GM19328 (cell line): Measurements from ENCODE around the gene CTNNA1.
"Not testable (repeated sequence)": the region's sequence is repeated elsewhere in the genome, so short reads cannot be mapped to it uniquely, and the experiment has no call there.

Experiments used
- ATAC-seq: cut with Tn5 transposase; IDR thresholded peaks from one replicate; pipeline ENCODE4 v1.9.1; 2021; ENCODE audit warnings: mild to moderate bottlenecking, moderate library complexity; ENCODE audit not compliant: unreplicated experiment

Gene CTNNA1

GRCh38 chr5:138725153-138725817, 27.9 kb upstream of the CTNNA1 start:
- ATAC-seq = no peak

- ATAC-seq = no peak
These were observed 27.3 kb upstream of the CTNNA1 start for GRCh38 chr5:138725818-138726416.

GRCh38 chr5:138726848-138727247, 26.4 kb upstream of the CTNNA1 start:
- no peak for ATAC-seq

GRCh38 chr5:138730496-138730895, 22.7 kb upstream of the CTNNA1 start:
- not testable (repeated sequence) for ATAC-seq

GRCh38 chr5:138732466-138732865, 20.8 kb upstream of the CTNNA1 start:
- no peak for ATAC-seq

- ATAC-seq = no peak
These were observed 20.3 kb upstream of the CTNNA1 start for GRCh38 chr5:138732933-138733332.

- no peak for ATAC-seq
These were observed 19.7 kb upstream of the CTNNA1 start for GRCh38 chr5:138733509-138733908.

GRCh38 chr5:138736293-138736692, 16.9 kb upstream of the CTNNA1 start:
- no peak for ATAC-seq

- ATAC-seq = no peak
These were observed 15.5 kb upstream of the CTNNA1 start for GRCh38 chr5:138737494-138738265.

GRCh38 chr5:138738399-138738798, 14.8 kb upstream of the CTNNA1 start:
- ATAC-seq = no peak

GRCh38 chr5:138739938-138740337, 13.3 kb upstream of the CTNNA1 start:
- no peak for ATAC-seq

- ATAC-seq = no peak
These were observed 9.7 kb upstream of the CTNNA1 start for GRCh38 chr5:138743484-138743883.

GRCh38 chr5:138745268-138745667, 8.0 kb upstream of the CTNNA1 start:
- no peak for ATAC-seq

- no peak for ATAC-seq
These were observed 4.6 kb upstream of the CTNNA1 start for GRCh38 chr5:138748630-138749081.

- ATAC-seq = not testable (repeated sequence)
These were observed 1.9 kb upstream of the CTNNA1 start for GRCh38 chr5:138751344-138751743.

- no peak for ATAC-seq
These were observed 779 bp upstream of the CTNNA1 start for GRCh38 chr5:138752341-138752950.

GRCh38 chr5:138753794-138754698, 821 bp downstream of the CTNNA1 start:
- no peak for ATAC-seq

GRCh38 chr5:138754699-138755057, 1.5 kb downstream of the CTNNA1 start:
- ATAC-seq = no peak

- no peak for ATAC-seq
These were observed 2.0 kb downstream of the CTNNA1 start for GRCh38 chr5:138755084-138755748.
